Stimulated activated naive CD4-positive, alpha-beta T cell treated with Interleukin-2 at 50 U/mL for 16 hours (primary cell): Measurements from ENCODE around the gene KRTAP8-1.
A peak's percentile ranks its signal among the peaks of the same experiment; 100 is the strongest.

Experiments
- DNase-seq: peaks from one replicate; lab custom pipeline; 2025; lab: John Stamatoyannopoulos, UW

KRTAP8-1 gene

GRCh38 chr21:30813174-30813573 is at the start of gene KRTAP8-1:
Gene KRTAP8-1, minus strand, starts transcription at chr21:30813274. Its CDS starts 54 bp downstream, at chr21:30813220.
- no peak for DNase-seq

GRCh38 chr21:30847627-30848500 is 34.8 kb upstream of the KRTAP8-1 start:
- DNase-seq = no peak

GRCh38 chr21:30842990-30843389 is 29.9 kb upstream of the KRTAP8-1 start:
- DNase-seq = no peak

GRCh38 chr21:30839304-30839703 is 26.2 kb upstream of the KRTAP8-1 start:
- no peak for DNase-seq

GRCh38 chr21:30838536-30838935 is 25.5 kb upstream of the KRTAP8-1 start:
- no peak for DNase-seq

- DNase-seq = peak; percentile 7
Measured at GRCh38 chr21:30831194-30831765, 18.2 kb upstream of the KRTAP8-1 start.

- DNase-seq = no peak
Measured at GRCh38 chr21:30829659-30830058, 16.6 kb upstream of the KRTAP8-1 start, which contains the start of gene KRTAP7-1. Gene KRTAP7-1, minus strand, starts transcription at chr21:30829759. Its CDS starts 61 bp downstream, at chr21:30829698.

GRCh38 chr21:30818837-30819610 is 6.0 kb upstream of the KRTAP8-1 start:
- DNase-seq = no peak

- no peak for DNase-seq
Measured at GRCh38 chr21:30800605-30801004, 12.5 kb downstream of the KRTAP8-1 start.

- no peak for DNase-seq
Measured at GRCh38 chr21:30793581-30794314, 19.3 kb downstream of the KRTAP8-1 start.

- DNase-seq = no peak
Measured at GRCh38 chr21:30779249-30779648, 33.8 kb downstream of the KRTAP8-1 start.

- no peak for DNase-seq
Measured at GRCh38 chr21:30769724-30770431, 43.2 kb downstream of the KRTAP8-1 start.
